Esophagus muscularis mucosa (tissue), 3 donors: ENCODE data around the gene TPK1.

ENCODE experiments used
- POLR2A ChIP-seq: fragments of 450-650 bp; IDR thresholded peaks from one replicate; pipeline ENCODE4 v1.6.1; 2017; ENCODE audit warnings: antibody characterized with exemption, moderate library complexity, mild to moderate bottlenecking, low read depth
- TF ChIP-seq, protein P1 (sequence below), 3 experiments: fragments of 200-600 bp in 2 of 3; fragments of 450-650 bp in 1 of 3; sonication (generic) in 2 of 3; IDR thresholded peaks; one replicate each; pipeline ENCODE4 v1.5.1; 2017 to 2019; ENCODE audit warnings: antibody characterized with exemption in 3 of 3, mild to moderate bottlenecking in 2 of 3, moderate library complexity in 1 of 3

DNA sequence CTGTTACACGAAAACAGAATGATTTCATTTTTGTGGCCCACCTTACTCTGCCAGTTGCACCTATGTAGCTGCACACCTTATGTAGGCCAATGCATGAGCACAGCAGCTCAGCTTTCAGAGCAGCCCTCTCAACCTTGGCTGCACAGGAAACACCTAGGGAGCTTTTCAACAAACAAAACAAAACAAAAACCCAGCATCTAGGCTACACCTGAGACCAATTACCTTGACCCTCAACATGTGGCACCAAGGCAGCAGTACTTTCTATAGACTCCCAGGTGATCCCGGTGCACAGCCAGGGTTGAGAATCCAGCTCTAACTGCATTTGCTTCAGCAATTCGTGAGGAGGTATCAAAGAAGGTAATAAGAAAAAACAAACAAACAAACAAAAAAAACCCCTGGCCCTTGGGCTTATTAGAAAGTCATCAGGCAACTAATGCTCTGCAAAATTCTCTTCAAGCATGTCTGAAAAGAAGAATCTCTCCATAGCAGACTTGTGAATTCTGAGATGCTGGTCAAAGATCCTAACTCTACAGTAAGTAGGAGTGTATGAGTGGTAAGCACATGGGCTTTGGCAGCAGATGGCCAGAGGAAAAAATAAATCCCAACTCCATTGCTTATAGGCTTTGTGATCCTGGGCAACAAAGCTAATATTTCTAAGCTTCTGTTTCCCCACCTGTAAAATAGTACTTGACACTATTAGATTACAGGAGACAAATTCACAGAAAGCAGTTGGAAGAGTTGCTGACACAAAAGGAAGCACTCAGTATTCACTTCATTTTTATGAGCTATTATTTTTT lies 318.9 kb downstream of the TPK1 start:
- TF ChIP-seq POLR2A, result no peak
- TF ChIP-seq, protein P1, sequence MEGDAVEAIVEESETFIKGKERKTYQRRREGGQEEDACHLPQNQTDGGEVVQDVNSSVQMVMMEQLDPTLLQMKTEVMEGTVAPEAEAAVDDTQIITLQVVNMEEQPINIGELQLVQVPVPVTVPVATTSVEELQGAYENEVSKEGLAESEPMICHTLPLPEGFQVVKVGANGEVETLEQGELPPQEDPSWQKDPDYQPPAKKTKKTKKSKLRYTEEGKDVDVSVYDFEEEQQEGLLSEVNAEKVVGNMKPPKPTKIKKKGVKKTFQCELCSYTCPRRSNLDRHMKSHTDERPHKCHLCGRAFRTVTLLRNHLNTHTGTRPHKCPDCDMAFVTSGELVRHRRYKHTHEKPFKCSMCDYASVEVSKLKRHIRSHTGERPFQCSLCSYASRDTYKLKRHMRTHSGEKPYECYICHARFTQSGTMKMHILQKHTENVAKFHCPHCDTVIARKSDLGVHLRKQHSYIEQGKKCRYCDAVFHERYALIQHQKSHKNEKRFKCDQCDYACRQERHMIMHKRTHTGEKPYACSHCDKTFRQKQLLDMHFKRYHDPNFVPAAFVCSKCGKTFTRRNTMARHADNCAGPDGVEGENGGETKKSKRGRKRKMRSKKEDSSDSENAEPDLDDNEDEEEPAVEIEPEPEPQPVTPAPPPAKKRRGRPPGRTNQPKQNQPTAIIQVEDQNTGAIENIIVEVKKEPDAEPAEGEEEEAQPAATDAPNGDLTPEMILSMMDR (IDR thresholded peaks at IDR 0.05), result no peak
